ENCODE data around the gene PRICKLE2.
"Not testable (repeated sequence)": the region's sequence is repeated elsewhere in the genome, so short reads cannot be mapped to it uniquely, and the experiment has no call there.

Gene PRICKLE2

DNA sequence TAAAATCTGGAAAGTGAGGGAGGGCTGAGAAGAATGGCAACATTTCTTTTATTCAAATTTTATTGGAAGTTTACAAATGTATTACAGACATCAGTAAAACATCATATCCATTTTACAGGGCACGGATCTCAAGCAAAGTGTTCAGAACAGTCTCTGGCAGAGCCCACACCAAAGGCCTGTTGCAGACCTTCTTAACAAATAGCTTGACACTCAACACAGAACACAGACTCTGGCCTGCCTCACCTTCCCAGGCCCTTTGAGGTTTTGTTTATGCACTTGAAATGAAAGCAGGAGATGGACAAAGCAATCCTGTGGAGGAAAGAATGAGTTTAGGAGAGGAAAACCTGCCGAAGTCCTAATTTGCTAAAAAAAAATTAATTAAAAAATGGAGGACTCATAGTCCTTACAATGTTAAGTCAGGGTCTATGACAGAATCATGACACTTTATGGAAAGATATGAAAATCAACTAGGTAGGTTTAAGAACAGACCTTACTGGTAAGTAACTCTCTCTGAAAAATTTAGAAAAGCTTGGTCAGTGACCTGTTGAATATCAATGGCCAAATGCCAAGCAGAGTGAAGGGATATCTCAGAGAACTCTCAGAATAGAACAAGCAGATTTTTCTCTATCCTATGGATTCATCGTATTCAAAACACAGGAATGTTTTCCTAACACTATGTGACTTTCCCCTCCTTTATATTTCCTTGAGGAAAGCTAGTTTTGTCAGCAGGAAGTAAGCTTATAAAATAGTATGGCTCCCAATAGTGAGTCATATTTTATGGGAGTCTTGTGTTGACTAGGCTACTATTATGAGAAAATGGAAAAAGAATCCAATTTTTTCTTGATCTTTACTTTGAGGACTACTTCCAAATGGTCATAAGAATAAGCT is 131.2 kb downstream of the PRICKLE2 start:
- DNase-seq = no peak

DNA sequence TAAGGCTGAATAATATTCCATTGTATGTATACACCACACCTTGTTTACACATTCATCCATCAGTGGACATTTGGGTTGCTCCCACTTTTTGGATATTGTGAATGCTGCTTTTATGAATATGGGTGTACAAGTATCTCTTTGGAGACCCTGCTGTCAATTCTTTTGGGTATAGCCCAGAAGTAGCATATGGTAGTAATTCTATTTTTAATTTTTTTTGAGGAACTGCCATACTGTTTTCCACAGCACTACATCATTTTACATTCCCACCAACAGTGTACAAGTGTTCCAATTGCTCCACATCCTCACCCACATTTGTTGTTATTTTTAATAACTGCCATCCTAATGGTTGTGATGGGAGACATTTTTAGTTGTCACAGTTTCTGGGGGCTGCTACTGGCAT is 132.1 kb downstream of the PRICKLE2 start:
- DNase-seq = no peak

DNA sequence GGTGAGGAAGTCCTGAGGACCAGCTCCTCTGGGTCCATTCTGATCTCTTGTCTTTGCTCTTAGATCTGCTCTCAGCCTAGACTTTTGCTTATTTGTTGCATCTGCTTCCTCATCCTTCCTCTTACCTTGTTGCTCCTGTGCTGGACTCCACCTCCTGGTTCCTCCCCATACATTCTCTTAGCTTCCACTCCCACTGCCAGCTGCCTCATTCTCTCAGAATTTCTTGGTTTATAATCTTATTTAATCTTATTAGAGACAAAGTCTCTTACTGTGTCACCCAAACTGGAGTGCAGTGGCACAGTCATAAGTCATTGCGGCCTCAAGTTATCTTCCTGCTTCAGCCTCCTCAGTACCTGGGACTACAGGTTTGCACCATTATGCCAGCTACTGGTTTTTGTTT is 133.8 kb downstream of the PRICKLE2 start:
- no peak for DNase-seq

DNA sequence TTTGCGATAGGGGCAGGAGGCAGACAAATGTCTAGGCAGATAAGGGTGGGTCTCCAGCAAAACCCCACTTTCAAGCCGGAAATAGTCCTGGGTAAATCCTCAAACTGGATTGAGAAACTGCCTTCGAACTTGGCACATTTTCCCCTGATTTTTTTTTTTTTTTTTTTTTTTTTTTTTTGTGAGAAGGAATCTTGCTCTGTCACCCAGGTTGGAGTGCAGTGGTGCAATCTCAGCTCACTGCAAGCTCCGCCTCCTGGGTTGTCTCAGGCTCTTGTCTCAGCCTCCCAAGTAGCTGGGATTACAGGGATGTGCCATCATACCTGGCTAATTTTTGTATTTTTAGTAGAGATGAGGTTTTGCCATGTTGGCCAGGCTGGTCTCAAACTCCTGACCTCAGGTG is 135.9 kb downstream of the PRICKLE2 start:
- not testable (repeated sequence) for DNase-seq

DNA sequence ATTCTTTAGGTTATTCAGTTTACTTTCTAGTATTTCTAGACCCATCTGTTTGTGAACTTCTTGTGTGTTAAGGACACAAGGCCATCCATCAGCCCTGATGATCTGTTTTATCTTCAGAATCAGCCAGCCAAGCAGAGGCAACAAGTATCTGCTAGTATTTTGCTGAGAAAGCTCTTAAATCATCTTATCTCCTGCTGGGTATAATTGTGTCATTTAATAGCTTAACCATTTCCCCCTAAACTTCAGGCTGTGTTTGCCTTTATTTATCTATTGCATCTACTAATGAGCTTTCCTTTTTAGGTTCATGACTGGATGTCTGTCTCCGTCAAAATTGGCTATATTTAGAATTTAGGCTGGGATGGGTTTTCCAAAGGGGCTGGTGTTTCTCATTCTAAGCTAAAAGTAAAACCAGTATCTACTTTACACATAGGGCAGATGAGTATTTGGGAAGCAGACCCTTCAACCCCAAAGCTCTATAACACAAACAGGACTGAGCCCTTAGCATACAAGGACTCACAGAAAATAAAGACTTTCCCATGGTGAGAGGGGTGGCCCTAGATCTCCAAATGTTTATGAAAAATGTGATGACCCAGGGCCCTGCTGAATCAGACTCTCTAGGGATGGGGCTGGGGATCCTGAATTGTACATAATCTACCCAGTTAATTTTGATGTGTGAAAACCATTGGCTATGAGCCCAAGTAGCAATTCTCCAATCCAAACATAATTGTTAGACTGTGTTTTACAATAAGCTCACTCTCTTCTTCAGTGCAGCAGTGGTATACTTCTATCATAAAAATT is 136.7 kb downstream of the PRICKLE2 start:
- DNase-seq = no peak

DNA sequence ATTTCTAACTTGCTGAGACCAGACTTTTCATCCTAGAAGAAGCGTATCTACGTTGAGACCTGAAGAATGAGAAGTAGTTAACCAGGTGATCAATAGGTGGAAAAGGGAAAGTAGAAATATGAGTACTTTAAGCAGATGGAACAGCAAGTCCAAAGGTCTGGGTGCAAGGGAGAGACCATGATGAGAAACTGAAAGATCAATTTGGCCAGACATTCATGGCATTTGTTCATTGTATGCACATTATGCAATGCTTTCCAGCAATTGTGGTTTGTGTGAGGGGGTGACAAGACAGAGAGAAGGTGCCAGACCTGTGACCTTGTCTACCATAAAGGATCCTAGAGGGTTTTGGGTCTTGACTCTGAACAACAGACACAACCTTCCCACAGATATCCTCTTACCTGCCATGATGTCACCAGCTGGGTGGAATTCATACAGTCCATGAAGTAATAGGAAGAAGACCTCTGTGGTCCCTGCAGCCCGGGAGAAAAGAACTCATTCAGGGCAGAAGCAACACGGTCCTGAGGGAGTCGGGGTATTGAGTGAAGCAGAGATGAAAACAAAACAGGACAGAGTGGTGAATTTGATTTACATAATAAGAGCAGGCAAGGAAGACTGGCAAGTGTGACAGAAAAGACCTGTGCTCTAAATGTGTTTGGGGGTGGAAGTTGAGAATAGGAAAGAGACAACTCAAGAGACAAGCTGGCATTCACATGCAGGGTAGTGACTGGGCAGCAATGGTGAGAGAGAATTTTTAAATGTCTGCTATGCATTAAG is 138.6 kb downstream of the PRICKLE2 start:
- DNase-seq = no peak

DNA sequence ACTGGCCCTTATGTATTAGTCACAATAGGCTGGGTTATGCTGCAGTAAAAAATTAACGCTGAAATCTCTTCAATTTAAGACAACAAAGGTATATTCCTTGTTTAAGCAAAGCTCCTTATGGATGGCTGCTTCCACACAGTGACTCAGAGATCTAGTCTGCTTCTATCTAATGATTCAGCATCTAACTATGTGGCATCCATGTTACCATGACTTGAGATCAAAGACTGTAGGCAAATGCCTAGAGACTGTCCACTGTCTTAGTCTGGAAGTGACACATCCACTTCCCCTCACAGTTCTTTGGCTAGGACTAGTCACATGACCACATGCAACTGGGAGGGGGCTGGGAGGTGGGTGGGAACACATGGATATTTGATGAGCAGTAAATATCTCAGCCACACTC is 140.6 kb downstream of the PRICKLE2 start:
- peak; percentile 91 for DNase-seq

DNA sequence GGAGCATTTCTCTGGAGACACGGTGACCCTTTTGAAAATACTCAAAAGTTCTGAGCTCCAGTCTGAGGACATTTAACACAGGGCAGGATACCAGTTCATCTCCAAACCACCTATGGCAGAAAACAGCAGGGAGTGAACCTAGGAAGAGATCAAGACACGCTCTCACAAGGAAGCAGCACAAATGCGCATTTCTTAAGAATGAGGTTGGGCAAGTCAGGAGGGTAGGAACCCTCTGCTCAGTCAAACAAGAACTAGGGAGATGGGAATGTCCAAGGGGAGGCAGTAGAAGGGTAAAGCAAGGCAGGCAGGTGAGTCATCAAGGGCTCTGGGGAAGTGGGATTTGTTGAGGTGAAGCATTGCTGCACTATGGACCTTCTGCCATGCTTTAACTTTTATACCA is 141.7 kb downstream of the PRICKLE2 start:
- no peak for DNase-seq

DNA sequence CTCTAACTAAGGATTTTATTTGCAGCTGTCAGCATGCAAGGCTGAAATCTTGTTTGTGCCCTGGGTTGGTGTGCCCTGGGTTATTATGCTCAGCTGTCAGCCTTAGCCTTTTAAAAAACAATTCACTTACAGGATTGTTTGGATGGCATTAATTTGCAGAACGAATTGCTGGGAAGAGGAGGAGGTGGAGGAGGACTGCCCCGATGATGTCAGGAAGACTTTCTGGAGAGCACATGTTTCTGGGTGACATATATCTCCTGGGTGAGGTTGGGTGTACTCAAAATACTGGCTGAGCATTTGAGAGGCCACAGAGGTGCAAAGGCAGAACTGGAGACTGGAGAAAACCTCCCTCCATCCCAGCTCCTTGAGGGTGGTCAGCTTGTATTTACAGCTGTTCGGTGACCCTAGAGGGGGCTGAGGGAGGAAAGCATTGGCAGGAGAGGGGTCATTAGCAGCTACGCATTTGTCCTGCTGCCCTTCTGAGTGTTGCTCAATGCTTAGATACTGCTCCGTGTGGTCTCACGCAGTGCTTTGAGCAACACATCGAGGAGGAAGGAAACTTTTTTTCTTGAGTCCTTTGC is 142.2 kb downstream of the PRICKLE2 start:
- no peak for DNase-seq

DNA sequence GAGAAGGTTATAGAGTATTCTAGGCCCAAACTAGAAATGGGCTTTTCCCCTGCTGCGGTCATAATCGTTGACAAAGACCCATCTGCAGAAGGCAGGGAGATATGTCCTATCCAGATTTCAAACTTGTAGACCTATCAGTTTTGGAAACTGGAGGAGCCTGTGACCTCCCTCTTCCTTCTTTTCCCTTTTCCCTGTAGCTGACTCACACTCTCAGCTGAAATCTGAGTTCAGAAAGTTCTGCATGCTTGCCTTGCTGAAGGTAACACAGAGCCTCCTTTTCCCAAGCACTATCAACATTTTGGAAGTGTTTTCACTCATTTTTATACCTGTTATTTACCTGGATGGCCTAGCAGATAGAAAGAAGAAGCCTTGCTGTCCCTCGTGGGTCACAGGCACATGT is 142.9 kb downstream of the PRICKLE2 start:
- no peak for DNase-seq

DNA sequence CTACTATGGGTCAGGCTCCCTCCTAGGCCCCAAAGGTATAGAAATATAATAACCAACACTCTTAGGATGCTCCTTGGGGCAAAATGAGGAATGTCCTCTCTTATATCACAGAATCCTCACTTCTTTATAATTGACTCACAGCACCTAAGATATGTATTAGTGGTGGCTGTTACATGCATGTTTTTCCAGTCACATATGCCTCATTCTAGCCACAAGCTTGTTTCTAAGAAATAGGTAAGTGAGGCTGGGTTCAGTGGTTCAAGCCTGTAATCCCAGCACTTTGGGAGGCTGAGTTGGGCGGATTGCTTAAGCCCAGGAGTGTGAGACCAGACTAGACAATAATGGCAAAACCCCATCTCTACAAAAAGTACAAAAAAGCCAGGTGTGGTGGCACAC is 144.0 kb downstream of the PRICKLE2 start:
- no peak for DNase-seq

DNA sequence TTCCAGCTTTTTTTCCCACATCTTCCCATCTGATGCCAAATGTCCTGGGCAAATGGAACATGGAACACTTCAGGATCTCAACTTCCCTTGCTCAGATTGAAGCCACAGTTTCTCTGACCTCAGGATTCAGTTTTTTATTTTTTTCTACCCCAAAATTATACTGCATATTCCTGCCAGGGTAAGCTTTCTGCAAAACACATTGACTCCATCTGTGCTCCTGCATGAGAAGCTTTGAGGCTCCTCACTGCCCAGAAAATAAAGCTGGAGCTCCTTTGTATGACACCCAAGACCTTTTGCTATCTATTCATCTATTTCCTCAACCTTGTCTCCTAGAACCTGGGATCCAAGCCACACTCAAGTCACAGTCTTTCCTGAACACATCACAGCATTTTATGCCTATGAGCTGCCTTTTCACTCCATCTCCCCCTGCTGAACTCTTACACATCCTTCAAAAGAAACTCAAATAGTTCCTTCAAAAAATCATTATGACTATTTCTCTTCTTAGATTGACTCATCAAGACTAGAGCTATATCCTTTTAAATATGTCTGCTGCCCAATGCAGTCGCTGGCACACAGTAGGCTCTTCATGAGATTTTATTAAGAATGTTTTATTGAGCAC is 144.5 kb downstream of the PRICKLE2 start:
- no peak for DNase-seq

DNA sequence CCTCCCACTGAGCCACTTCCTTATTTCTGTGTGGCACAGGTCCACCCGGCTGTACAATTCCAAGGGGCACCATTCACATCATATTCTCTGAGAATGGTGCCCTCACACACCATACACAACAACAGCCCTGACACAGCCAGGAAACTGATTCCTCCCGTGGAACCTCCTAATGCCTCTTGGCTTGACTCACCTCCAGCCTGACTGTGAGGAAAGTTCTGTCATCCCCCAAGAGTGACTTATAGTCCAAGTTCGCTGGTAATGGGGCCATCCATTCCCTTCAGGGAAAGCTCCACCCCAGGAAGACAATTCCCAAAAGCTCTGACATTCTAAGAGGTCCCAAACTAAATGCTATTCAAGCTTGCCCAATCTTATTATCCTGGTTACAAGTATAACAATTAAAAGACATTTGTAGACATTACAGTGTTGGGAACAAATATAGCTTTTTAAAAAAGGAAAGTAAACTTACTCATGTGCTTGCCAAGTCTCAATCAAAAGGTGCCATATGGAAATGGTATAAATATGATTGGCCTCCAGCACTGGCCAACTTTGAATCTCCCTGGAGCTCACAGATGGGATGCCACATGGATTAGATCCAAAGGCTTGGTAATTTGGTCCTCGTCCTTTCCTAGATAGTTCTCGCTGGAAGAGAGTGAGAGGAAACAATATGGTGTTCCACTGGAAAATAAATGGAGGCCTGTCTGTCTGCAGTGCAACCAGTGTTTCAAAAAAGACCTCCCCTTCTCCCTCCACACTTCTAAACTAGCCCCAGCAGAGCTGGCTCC is 145.7 kb downstream of the PRICKLE2 start:
- DNase-seq = no peak

DNA sequence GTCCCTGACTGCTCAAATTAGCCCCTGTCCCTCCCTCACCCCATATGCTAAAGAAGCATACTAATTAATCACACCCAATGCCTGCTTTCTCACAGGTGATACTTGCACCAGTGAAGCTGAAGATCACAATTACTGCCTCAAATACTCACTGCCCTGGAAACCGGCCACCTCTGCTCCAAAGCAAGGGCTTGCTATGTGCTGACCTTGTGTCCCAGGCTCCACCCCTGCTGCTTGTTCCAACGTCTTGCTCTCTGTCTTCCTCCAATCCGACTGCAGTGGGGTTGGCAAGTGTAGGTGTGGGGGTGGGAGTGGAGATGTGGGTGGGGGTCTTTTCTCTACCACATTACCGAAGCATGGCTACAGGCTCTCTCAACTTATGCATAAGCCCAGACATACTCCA is 146.3 kb downstream of the PRICKLE2 start:
- no peak for DNase-seq

DNA sequence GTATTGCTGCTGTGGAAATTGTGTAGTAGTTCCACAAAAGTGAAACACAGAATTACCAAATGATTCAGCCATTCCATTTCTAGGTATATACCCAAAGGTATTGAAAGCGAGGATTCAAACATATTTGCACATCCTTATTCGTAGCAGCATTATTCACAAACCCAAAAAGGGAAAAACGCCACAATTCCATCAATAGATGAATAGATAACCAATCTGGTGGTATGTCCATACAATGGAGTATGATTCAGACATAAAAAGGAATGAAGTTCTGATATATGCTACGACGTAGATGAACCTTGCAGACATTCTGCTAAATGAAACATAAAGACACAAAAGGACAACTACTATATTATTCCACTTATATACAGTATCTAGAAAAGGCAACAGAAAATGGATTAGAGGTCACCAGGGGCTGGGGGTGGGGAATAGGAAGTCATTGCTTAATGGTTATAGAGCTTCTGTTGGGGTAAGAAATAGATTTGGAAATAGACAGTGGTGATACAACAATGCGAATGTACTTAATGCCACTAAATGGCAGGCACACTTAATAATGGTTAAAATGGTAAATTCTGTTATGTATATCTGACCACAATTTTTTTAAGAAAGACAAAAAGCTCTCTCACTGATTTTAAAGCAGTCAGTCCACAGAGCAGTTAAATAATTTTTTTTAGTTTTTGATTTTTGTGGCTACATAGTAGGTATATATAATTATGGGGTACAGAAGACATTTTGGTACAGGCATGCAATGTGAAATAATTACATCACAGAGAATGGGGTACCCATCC is 150.2 kb downstream of the PRICKLE2 start:
- DNase-seq = no peak

DNA sequence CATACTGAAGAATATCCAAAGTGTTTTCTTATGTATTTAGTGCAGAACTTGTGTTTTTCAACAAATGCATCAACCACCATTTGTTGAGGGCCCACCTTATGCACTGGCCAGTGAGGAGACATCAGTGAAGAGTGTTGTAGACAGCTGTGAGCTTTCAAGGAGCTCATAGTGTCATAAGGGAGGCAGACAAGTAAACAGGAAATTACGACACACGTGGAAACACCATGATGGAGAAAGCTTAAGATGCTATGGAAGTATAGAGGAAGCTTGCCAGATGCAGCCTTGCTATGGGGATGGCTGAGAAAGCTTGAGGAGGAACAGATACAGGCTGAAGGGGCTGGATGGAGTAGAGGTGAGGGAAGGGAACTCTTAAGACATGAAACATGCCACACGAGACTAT is 151.2 kb downstream of the PRICKLE2 start:
- peak; percentile 22 for DNase-seq

DNA sequence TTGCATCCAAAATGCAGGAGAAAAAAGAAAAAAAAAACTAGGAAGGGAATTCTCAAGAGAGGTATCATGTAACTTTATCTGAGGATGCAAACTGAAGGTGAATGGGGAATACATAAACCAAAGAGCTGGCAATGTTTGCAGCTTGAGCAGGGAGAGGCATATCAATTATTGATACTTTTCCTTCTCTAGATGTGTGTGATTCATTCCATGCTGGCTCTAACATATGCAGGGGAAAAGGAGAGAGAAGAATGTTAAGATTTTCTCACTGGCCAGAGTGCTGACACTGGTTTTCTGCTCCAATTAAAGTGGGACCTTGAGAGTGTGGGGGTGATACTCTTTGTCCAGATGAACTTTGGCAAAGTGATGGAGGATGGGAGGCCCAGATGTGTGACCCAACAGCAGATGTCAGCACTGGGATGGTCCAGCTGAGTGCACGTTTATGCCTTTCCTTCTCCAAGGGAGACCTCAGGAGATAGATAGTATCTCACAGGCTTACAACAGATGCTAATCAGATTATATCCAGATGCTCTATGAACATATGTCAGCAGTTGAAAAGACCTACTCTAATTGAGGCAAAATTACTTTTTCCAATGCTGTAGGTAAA is 152.0 kb downstream of the PRICKLE2 start:
- DNase-seq = no peak

DNA sequence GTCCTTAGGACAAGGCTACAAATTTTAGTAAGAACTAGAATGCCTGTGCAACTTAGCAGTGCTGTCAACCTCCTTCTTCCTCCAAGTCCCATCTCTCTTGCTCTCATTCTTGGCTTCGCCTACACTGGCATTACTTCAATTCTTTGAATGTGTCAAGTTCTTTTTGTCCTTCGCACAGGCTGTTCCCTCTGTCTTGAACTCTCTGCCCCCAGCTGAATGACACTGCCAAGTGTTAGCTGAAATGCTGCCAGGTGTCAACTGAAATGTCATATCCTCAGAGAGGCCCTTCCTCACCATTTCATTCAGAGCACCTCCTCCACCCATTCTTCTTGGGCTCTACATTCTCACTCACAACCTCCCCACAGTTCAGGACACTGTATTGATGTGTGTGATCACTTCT is 153.1 kb downstream of the PRICKLE2 start:
- no peak for DNase-seq

DNA sequence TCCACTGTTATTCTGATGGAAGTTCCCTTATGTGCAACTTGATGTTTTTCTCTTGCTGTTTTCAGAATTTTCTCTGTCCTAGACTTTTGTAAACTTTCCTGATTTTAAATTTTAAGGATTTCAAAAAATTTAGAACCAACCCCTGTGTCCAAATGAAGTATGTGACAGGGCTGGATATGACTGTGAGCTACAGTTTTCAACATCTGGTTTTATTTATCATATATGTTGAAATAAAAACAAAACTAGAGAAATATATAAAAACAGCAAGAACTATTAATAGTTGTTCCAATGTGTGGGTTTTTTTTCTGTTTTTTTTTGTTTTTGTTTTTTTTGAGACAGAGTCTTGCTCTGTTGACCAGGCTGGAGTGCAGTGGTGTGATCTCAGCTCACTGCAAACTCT is 154.6 kb downstream of the PRICKLE2 start:
- DNase-seq = no peak

All from NCI-H226 (cell line).